CD14-positive monocyte (primary cell): ENCODE results near the gene MCFD2. TPM values are rescaled to one million over a fixed set of nuclear protein-coding genes. Genes with fewer than 3 reads are reported as not detected.
"Not testable (repeated sequence)": the region's sequence is repeated elsewhere in the genome, so short reads cannot be mapped to it uniquely, and the experiment has no call there.

Source experiments
- DNase-seq, 3 donors: peaks; one replicate each; pipeline ENCODE4 v3.0.0-alpha.2; 2011 to 2022
- H2AFZ ChIP-seq: 2 replicates; pipeline ENCODE4 v1.6.0; 2012; ENCODE audit warnings: mild to moderate bottlenecking, low read depth, low read length, inconsistent platforms; ENCODE audit not compliant: insufficient read depth, poor library complexity, severe bottlenecking
- H3K27ac ChIP-seq, 2 donors: 1 replicate in 1 of 2; 2 replicates in 1 of 2; pipeline ENCODE4 v1.5.1; 2012 to 2013; ENCODE audit warnings: low read length in 2 of 2, control low read depth in 1 of 2, inconsistent platforms in 1 of 2, low read depth in 1 of 2, mild to moderate bottlenecking in 1 of 2
- H3K27me3 ChIP-seq, 2 donors: one replicate each; pipeline versions ENCODE4 v1.6.0 to v1.6.1; 2011 to 2013; ENCODE audit warnings: low read length in 2 of 2; ENCODE audit not compliant: control insufficient read depth in 2 of 2, insufficient read depth in 2 of 2
- H3K36me3 ChIP-seq, 2 donors: replicated peaks in 1 of 2; 1 replicate in 1 of 2; 2 replicates in 1 of 2; pipeline versions ENCODE4 v1.5.1 to v1.6.1; 2012 to 2013; ENCODE audit warnings: low read length in 2 of 2, control low read depth in 1 of 2, inconsistent platforms in 1 of 2, mild to moderate bottlenecking in 1 of 2; ENCODE audit not compliant: insufficient read depth in 2 of 2, control insufficient read depth in 1 of 2
- H3K4me1 ChIP-seq, 2 donors: 1 replicate in 1 of 2; 2 replicates in 1 of 2; pipeline versions ENCODE4 v1.5.1 to v1.6.1; 2012 to 2013; ENCODE audit warnings: low read length in 2 of 2, control low read depth in 1 of 2, inconsistent platforms in 1 of 2, mild to moderate bottlenecking in 1 of 2, moderate library complexity in 1 of 2; ENCODE audit not compliant: insufficient read depth in 2 of 2, control insufficient read depth in 1 of 2
- H3K4me2 ChIP-seq: replicated peaks from 2 replicates; pipeline ENCODE3; 2012; ENCODE audit warnings: low read length, moderate library complexity, mild to moderate bottlenecking; ENCODE audit not compliant: poor library complexity, severe bottlenecking; ENCODE audit errors: extremely low read depth
- H3K4me3 ChIP-seq, 3 experiments: fragments of 200-600 bp in 1 of 3; sonication (generic) in 1 of 3; replicated peaks in 1 of 3; 1 replicate in 2 of 3; 2 replicates in 1 of 3; pipeline ENCODE4 v1.5.1; 2011 to 2013; ENCODE audit warnings: low read length in 3 of 3, mild to moderate bottlenecking in 3 of 3, control low read depth in 2 of 3, low read depth in 2 of 3, inconsistent platforms in 1 of 3, moderate library complexity in 1 of 3
- H3K79me2 ChIP-seq: 2 replicates; pipeline ENCODE4 v1.6.0; 2012; ENCODE audit warnings: mild to moderate bottlenecking, control low read depth, inconsistent platforms, low read length, moderate library complexity; ENCODE audit not compliant: insufficient read depth
- H3K9ac ChIP-seq: 2 replicates; pipeline ENCODE4 v1.6.0; 2017; ENCODE audit warnings: low read length, mild to moderate bottlenecking; ENCODE audit not compliant: insufficient read depth, poor library complexity, severe bottlenecking
- H3K9me3 ChIP-seq, 2 donors: replicated peaks in 1 of 2; 1 replicate in 1 of 2; 2 replicates in 1 of 2; pipeline versions ENCODE4 v1.5.1 to v1.6.1; 2012 to 2013; ENCODE audit warnings: low read length in 2 of 2, control low read depth in 1 of 2; ENCODE audit not compliant: control insufficient read depth in 1 of 2, insufficient read depth in 1 of 2
- H4K20me1 ChIP-seq: 2 replicates; pipeline ENCODE4 v1.6.0; 2012; ENCODE audit warnings: mild to moderate bottlenecking, low read length, control low read depth, moderate library complexity; ENCODE audit not compliant: insufficient read depth
- H3K27ac Mint-ChIP-seq, 7 donors: one replicate each; pipeline ENCODE4 v1.8.0; 2020; ENCODE audit warnings: mild to moderate bottlenecking in 7 of 7, mixed read lengths in 7 of 7, moderate library complexity in 6 of 7, inconsistent platforms in 2 of 7
- H3K27me3 Mint-ChIP-seq, 3 donors: one replicate each; pipeline ENCODE4 v1.8.0; 2021 to 2022; ENCODE audit warnings: low read depth in 3 of 3, mild to moderate bottlenecking in 3 of 3, mixed read lengths in 3 of 3, moderate library complexity in 3 of 3, inconsistent platforms in 1 of 3
- H3K36me3 Mint-ChIP-seq, 2 donors: one replicate each; pipeline ENCODE4 v1.8.0; 2020; ENCODE audit warnings: mixed read lengths in 2 of 2, inconsistent platforms in 1 of 2, mild to moderate bottlenecking in 1 of 2
- H3K4me1 Mint-ChIP-seq: one replicate; pipeline ENCODE4 v1.8.0; 2020; ENCODE audit warnings: mild to moderate bottlenecking, mixed read lengths
- H3K4me3 Mint-ChIP-seq, 2 donors: one replicate each; pipeline ENCODE4 v1.8.0; 2020; ENCODE audit warnings: mild to moderate bottlenecking in 2 of 2, mixed read lengths in 2 of 2, moderate library complexity in 1 of 2
- H3K9me3 Mint-ChIP-seq, 7 donors: one replicate each; pipeline ENCODE4 v1.8.0; 2020 to 2022; ENCODE audit warnings: mixed read lengths in 7 of 7, mild to moderate bottlenecking in 6 of 7, moderate library complexity in 6 of 7, inconsistent platforms in 2 of 7
- WGBS: methylation state at CpG from one replicate; pipeline ENCODE4 v1.1.5; 2013; ENCODE audit warnings: missing lambda C conversion rate; ENCODE audit not compliant: insufficient coverage; 5-methylcytosine and 5-hydroxymethylcytosine counted together
- intact Hi-C, 2 donors: fragments of 100-400 bp; cut with micrococcal nuclease; formaldehyde crosslinking; loops; one replicate each; pipeline versions ENCODE4 v1.15.0 to v1.15.1; 2023
- polyA plus RNA-seq, 3 donors: library from polyadenylated mRNA; depleted of rRNA in 1 of 3; unstranded in 2 of 3; stranded (reverse) in 1 of 3; fragments of 300-500 nt in 2 of 3; fragments of >200 nt in 1 of 3; fragmentation: Illumina TruSeq in 2 of 3; gene quantifications; 1 replicate in 2 of 3; 2 replicates in 1 of 3; pipeline ENCODE4 v1.2.3, GENCODE V29; 2012 to 2021
- TF ChIP-seq, protein P1 (sequence below): fragments of 200-600 bp; IDR thresholded peaks from one replicate; pipeline ENCODE4 v1.8.0; 2022; ENCODE audit warnings: antibody characterized with exemption, mild to moderate bottlenecking

The MCFD2 gene
- polyA plus RNA-seq, 3 donors = 23.8 to 38.5 (median 33.6) TPM

DNA sequence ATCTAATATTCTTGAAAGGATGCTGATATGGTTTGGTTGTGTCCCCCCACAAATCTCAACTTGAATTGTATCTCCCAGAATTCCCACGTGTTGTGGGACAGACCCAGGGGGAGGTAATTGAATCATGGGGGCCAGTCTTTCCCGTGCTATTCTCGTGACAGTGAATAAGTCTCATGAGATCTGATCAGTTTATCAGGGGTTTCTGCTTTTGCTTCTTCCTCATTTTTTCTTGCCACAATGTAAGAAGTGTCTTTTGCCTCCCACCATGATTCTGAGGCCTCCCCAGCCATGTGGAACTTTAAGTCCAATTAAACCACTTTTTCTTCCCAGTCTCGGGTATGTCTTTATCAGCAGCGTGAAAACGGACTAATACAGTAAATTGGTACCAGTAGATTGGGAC, 12.6 kb downstream of the MCFD2 start:
- not testable (repeated sequence) for H2AFZ ChIP-seq, H3K4me1 Mint-ChIP-seq
- H3K27ac Mint-ChIP-seq = peak overlapping the region in 5 of 7 donors; percentile 4 to 70 (median 34)

DNA sequence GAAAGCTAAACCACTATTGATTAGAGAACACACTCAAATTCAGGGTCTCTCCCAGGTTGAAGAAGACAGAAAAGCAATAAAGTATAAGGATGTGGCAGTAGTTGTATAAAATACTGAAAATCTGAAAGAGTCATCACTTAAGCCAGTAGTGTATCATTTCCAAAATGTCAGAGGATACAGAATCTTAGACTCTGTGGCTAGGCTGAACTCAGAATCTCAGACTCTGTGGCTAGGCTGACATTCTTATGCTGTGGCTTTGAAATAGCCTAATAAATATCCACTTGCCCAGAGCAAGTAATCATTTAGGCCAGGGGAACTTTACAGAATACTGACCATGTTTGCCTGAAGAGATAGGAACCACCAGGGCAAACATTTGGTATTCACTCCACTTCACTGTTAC, 13.1 kb downstream of the MCFD2 start:
- H3K27ac ChIP-seq = peak overlapping the region in 1 of 2 donors; percentile 16
- H3K27me3 ChIP-seq = no peaks in the 10 kb centered on the region
- H4K20me1 ChIP-seq = no peaks in the 10 kb centered on the region
- Mint-ChIP-seq H3K4me3 (no peak overlapping the region), H3K27me3 (no peaks in the 10 kb centered on the region), H3K36me3 (peaks cover 33 to 53% of the 10 kb centered on the region in 2 donors), H3K9me3 (peaks cover 0 to 3% (median 0%) of the 10 kb centered on the region in 7 donors), H3K4me1 (peaks cover 7% of the 10 kb centered on the region), H3K27ac (no peak overlapping the region)
- H3K4me3 ChIP-seq = no peak overlapping the region
- TF ChIP-seq, protein P1, sequence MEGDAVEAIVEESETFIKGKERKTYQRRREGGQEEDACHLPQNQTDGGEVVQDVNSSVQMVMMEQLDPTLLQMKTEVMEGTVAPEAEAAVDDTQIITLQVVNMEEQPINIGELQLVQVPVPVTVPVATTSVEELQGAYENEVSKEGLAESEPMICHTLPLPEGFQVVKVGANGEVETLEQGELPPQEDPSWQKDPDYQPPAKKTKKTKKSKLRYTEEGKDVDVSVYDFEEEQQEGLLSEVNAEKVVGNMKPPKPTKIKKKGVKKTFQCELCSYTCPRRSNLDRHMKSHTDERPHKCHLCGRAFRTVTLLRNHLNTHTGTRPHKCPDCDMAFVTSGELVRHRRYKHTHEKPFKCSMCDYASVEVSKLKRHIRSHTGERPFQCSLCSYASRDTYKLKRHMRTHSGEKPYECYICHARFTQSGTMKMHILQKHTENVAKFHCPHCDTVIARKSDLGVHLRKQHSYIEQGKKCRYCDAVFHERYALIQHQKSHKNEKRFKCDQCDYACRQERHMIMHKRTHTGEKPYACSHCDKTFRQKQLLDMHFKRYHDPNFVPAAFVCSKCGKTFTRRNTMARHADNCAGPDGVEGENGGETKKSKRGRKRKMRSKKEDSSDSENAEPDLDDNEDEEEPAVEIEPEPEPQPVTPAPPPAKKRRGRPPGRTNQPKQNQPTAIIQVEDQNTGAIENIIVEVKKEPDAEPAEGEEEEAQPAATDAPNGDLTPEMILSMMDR = no peak
- H3K36me3 ChIP-seq = peaks cover 15 to 30% of the 10 kb centered on the region in 2 donors
- H3K9me3 ChIP-seq = no peaks in the 10 kb centered on the region
- no peaks in the 10 kb centered on the region for H3K4me1 ChIP-seq
- H3K4me2 ChIP-seq = no peak overlapping the region
- H2AFZ ChIP-seq = no peak overlapping the region
- no peaks in the 10 kb centered on the region for H3K79me2 ChIP-seq
- H3K9ac ChIP-seq = no peak overlapping the region
- intact Hi-C loops = no loop called here
- no peak for DNase-seq

More for the DNA sequence above, 12.6 kb downstream of the MCFD2 start:
- Histone ChIP-seq H3K36me3 (peaks cover 20 to 35% of the 10 kb centered on the region in 2 donors), H3K27ac (peak overlapping the region in 1 of 2 donors; percentile 16)
- H3K4me3 Mint-ChIP-seq, H3K4me2 ChIP-seq, H3K9me3 Mint-ChIP-seq, intact Hi-C loops, H3K9me3 ChIP-seq, H3K79me2 ChIP-seq, H3K9ac ChIP-seq, H3K27me3 ChIP-seq, H3K4me3 ChIP-seq, H3K27me3 Mint-ChIP-seq, H3K4me1 ChIP-seq, H4K20me1 ChIP-seq: not testable (repeated sequence)
- WGBS = no CpG with 5 or more reads among the region's 6 CpGs
- peak in 1 of 3 donors; percentile 37 for DNase-seq
- H3K36me3 Mint-ChIP-seq = peaks cover 38 to 58% of the 10 kb centered on the region in 2 donors
